T-cell (primary cell): ENCODE measurements around the gene MVB12B. TPM values are rescaled to one million over a fixed set of nuclear protein-coding genes. Genes with fewer than 3 reads are reported as not detected.
A peak's percentile ranks its signal among the peaks of the same experiment; 100 is the strongest.

Source experiments
- ATAC-seq, 4 experiments: fragments of 200-7000 bp in 3 of 4; fragments of 150-1000 bp in 1 of 4; cut with Tn5 transposase; replicated peaks in 1 of 4; 1 replicate in 3 of 4; 2 replicates in 1 of 4; pipeline ENCODE4 v1.10.0; 2021; ENCODE audit warnings: moderate library complexity in 3 of 4, mild to moderate bottlenecking in 2 of 4, moderate number of reproducible peaks in 1 of 4
- CTCF ChIA-PET, 2 donors: fragments of 300-600 bp; sonication (Branson Sonifier 250); formaldehyde crosslinking; loops; one replicate each; lab custom pipeline; 2022; ENCODE audit warnings: antibody characterized with exemption in 2 of 2; lab: Charles Lee
- POLR2A ChIA-PET, 2 donors: fragments of 300-600 bp; sonication (Branson Sonifier 250); formaldehyde crosslinking; loops; one replicate each; lab custom pipeline; 2022; ENCODE audit warnings: antibody characterized with exemption in 2 of 2; lab: Charles Lee
- DNase-seq, 35 experiments: peaks; one replicate each; pipeline versions ENCODE4 v3.0.0 to v3.0.0-alpha.2; 2013 to 2023
- H3K27ac ChIP-seq: one replicate; pipeline ENCODE4 v1.5.1; 2013; ENCODE audit warnings: low read length
- H3K27me3 ChIP-seq, 2 experiments: replicated peaks in 1 of 2; 1 replicate in 1 of 2; 2 replicates in 1 of 2; pipeline versions ENCODE4 v1.6.1 to v1.7.0; 2013; ENCODE audit warnings: low read length in 1 of 2, mixed read lengths in 1 of 2; ENCODE audit not compliant: control insufficient read depth in 2 of 2, insufficient read depth in 2 of 2; ENCODE audit errors: extremely low read depth in 1 of 2
- H3K36me3 ChIP-seq, 2 donors: 1 replicate in 1 of 2; 2 replicates in 1 of 2; pipeline versions ENCODE4 v1.6.1 to v1.7.0; 2013; ENCODE audit warnings: low read length in 1 of 2; ENCODE audit not compliant: control insufficient read depth in 2 of 2, insufficient read depth in 1 of 2; ENCODE audit errors: extremely low read depth in 1 of 2
- H3K4me1 ChIP-seq, 2 experiments: 1 replicate in 1 of 2; 2 replicates in 1 of 2; pipeline versions ENCODE4 v1.6.1 to v1.7.0; 2013; ENCODE audit warnings: low read length in 2 of 2, mixed read lengths in 1 of 2; ENCODE audit not compliant: insufficient read depth in 2 of 2, control insufficient read depth in 1 of 2; ENCODE audit errors: extremely low read depth in 1 of 2
- H3K4me3 ChIP-seq, 2 donors: 1 replicate in 1 of 2; 2 replicates in 1 of 2; pipeline versions ENCODE4 v1.5.1 to v1.7.0; 2013; ENCODE audit warnings: mild to moderate bottlenecking in 2 of 2, low read length in 1 of 2, moderate library complexity in 1 of 2; ENCODE audit not compliant: control insufficient read depth in 1 of 2; ENCODE audit errors: extremely low read depth in 1 of 2
- H3K9me3 ChIP-seq: 2 replicates; pipeline ENCODE4 v1.7.0; 2013
- H3K27ac Mint-ChIP-seq, 2 donors: one replicate each; pipeline ENCODE4 v1.8.0; 2020 to 2021; ENCODE audit warnings: mild to moderate bottlenecking in 2 of 2, mixed read lengths in 2 of 2
- H3K27me3 Mint-ChIP-seq, 2 donors: one replicate each; pipeline ENCODE4 v1.8.0; 2021 to 2022; ENCODE audit warnings: mixed read lengths in 2 of 2
- H3K36me3 Mint-ChIP-seq: one replicate; pipeline ENCODE4 v1.8.0; 2021; ENCODE audit warnings: mixed read lengths
- H3K4me1 Mint-ChIP-seq, 3 donors: one replicate each; pipeline ENCODE4 v1.8.0; 2020 to 2022; ENCODE audit warnings: mixed read lengths in 3 of 3, mild to moderate bottlenecking in 1 of 3
- H3K4me3 Mint-ChIP-seq, 3 donors: one replicate each; pipeline ENCODE4 v1.8.0; 2020 to 2022; ENCODE audit warnings: mild to moderate bottlenecking in 3 of 3, mixed read lengths in 3 of 3, moderate library complexity in 3 of 3
- H3K9me3 Mint-ChIP-seq, 3 donors: one replicate each; pipeline ENCODE4 v1.8.0; 2020 to 2022; ENCODE audit warnings: mixed read lengths in 3 of 3
- WGBS: methylation state at CpG from one replicate; pipeline ENCODE4 v1.1.5; 2013; ENCODE audit warnings: missing lambda C conversion rate; ENCODE audit not compliant: insufficient coverage; 5-methylcytosine and 5-hydroxymethylcytosine counted together
- total RNA-seq, 35 experiments: library from RNA in 6 of 35; stranded (reverse) in 6 of 35; fragments of 120-200 nt in 1 of 35; gene quantifications; one replicate each; pipeline versions ENCODE4 v1.2.1 to v1.2.4 and lab custom pipeline; 2013 to 2026

Gene MVB12B
- total RNA-seq, 5 donors from 2014 or later (not counting 1 experiment from before 2014, with no cell fraction given) = 8.2 to 25.2 (median 10.6) TPM

- DNase-seq = no peak
- WGBS = no CpG with 5 or more reads among the region's 2 CpGs
- H3K4me1 Mint-ChIP-seq = peaks cover 9 to 27% (median 20%) of the 10 kb centered on the region in 3 donors
Observed at GRCh38 chr9:126448136-126448535, 121.5 kb downstream of the MVB12B start.

GRCh38 chr9:126448865-126449577, 122.4 kb downstream of the MVB12B start:
- Histone ChIP-seq H3K27me3 (peaks cover 0 to 3% of the 10 kb centered on the region in 2 experiments), H3K9me3 (no peaks in the 10 kb centered on the region), H3K4me3 (no peak overlapping the region), H3K4me1 (peaks cover 0 to 8% of the 10 kb centered on the region in 2 experiments), H3K27ac (no peak overlapping the region), H3K36me3 (no peaks in the 10 kb centered on the region)
- peaks cover 10 to 22% (median 15%) of the 10 kb centered on the region in 3 donors for H3K4me1 Mint-ChIP-seq
- H3K9me3 Mint-ChIP-seq = no peaks in the 10 kb centered on the region
- WGBS = 96% methylated on average over 8 of the region's 14 CpGs
- no peak overlapping the region for H3K27ac Mint-ChIP-seq
- ChIA-PET CTCF (no interaction called here), POLR2A (no interaction called here)
- ATAC-seq = no peak
- no peak for DNase-seq
- no peaks in the 10 kb centered on the region for H3K27me3 Mint-ChIP-seq
- H3K4me3 Mint-ChIP-seq = no peak overlapping the region
- H3K36me3 Mint-ChIP-seq = peaks cover 14% of the 10 kb centered on the region

More at GRCh38 chr9:126448136-126448535, 121.5 kb downstream of the MVB12B start:
- no peak overlapping the region for H3K4me3 ChIP-seq
- ChIA-PET POLR2A (no interaction called here), CTCF (no interaction called here)
- no peaks in the 10 kb centered on the region for H3K27me3 Mint-ChIP-seq
- peak overlapping the region in 1 of 2 donors; percentile 55 for H3K27ac Mint-ChIP-seq
- H3K27ac ChIP-seq = no peak overlapping the region
- no peak overlapping the region for H3K4me3 Mint-ChIP-seq
- peaks cover 0 to 3% of the 10 kb centered on the region in 2 experiments for H3K27me3 ChIP-seq
- peaks cover 14% of the 10 kb centered on the region for H3K36me3 Mint-ChIP-seq
- no peak for ATAC-seq
- H3K9me3 Mint-ChIP-seq = no peaks in the 10 kb centered on the region
- peaks cover 0 to 8% of the 10 kb centered on the region in 2 experiments for H3K4me1 ChIP-seq
- H3K36me3 ChIP-seq = no peaks in the 10 kb centered on the region
- H3K9me3 ChIP-seq = no peaks in the 10 kb centered on the region

GRCh38 chr9:126449725-126450667, 123.4 kb downstream of the MVB12B start:
- no peak for DNase-seq
- H3K4me3 Mint-ChIP-seq = no peak overlapping the region
- peaks cover 7 to 16% (median 9%) of the 10 kb centered on the region in 3 donors for H3K4me1 Mint-ChIP-seq
- Histone ChIP-seq H3K27ac (no peak overlapping the region), H3K9me3 (no peaks in the 10 kb centered on the region), H3K27me3 (peaks cover 0 to 3% of the 10 kb centered on the region in 2 experiments), H3K4me3 (no peak overlapping the region), H3K36me3 (no peaks in the 10 kb centered on the region), H3K4me1 (peaks cover 0 to 8% of the 10 kb centered on the region in 2 experiments)
- no peaks in the 10 kb centered on the region for H3K27me3 Mint-ChIP-seq
- no peaks in the 10 kb centered on the region for H3K9me3 Mint-ChIP-seq
- POLR2A ChIA-PET = no interaction called here
- peaks cover 14% of the 10 kb centered on the region for H3K36me3 Mint-ChIP-seq
- no peak overlapping the region for H3K27ac Mint-ChIP-seq
- WGBS = 92% methylated on average over 8 of the region's 12 CpGs
- no peak for ATAC-seq
- CTCF ChIA-PET = no interaction called here

GRCh38 chr9:126450668-126451205, 124.1 kb downstream of the MVB12B start:
- ATAC-seq (no peak), DNase-seq (no peak)
- no peak overlapping the region for H3K4me3 ChIP-seq
- ChIA-PET CTCF (interaction anchor here in 1 of 2 donors (0.5 kb wide), 1 partner anchor 105 kb away, joined by 7 read pairs; no protein-coding TSS in a partner anchor), POLR2A (no interaction called here)
- peaks cover 14% of the 10 kb centered on the region for H3K36me3 Mint-ChIP-seq
- no peak overlapping the region for H3K4me3 Mint-ChIP-seq
- no peaks in the 10 kb centered on the region for H3K36me3 ChIP-seq
- peaks cover 0 to 8% of the 10 kb centered on the region in 2 experiments for H3K4me1 ChIP-seq
- WGBS = 100% methylated on average over 5 of the region's 6 CpGs
- H3K9me3 Mint-ChIP-seq = no peaks in the 10 kb centered on the region
- H3K27ac ChIP-seq = no peak overlapping the region
- H3K27ac Mint-ChIP-seq = no peak overlapping the region
- peaks cover 0 to 3% of the 10 kb centered on the region in 2 experiments for H3K27me3 ChIP-seq
- H3K9me3 ChIP-seq = no peaks in the 10 kb centered on the region
- H3K4me1 Mint-ChIP-seq = peaks cover 7 to 16% (median 9%) of the 10 kb centered on the region in 3 donors
- H3K27me3 Mint-ChIP-seq = no peaks in the 10 kb centered on the region

- Mint-ChIP-seq H3K4me3 (no peak overlapping the region), H3K27me3 (no peaks in the 10 kb centered on the region), H3K4me1 (peaks cover 7 to 16% (median 9%) of the 10 kb centered on the region in 3 donors), H3K9me3 (no peaks in the 10 kb centered on the region), H3K27ac (no peak overlapping the region), H3K36me3 (peaks cover 17% of the 10 kb centered on the region)
- Histone ChIP-seq H3K9me3 (no peaks in the 10 kb centered on the region), H3K27ac (no peak overlapping the region), H3K27me3 (peaks cover 0 to 3% of the 10 kb centered on the region in 2 experiments), H3K36me3 (no peaks in the 10 kb centered on the region), H3K4me3 (no peak overlapping the region), H3K4me1 (peaks cover 0 to 8% of the 10 kb centered on the region in 2 experiments)
- DNase-seq = no peak
- ChIA-PET POLR2A (no interaction called here), CTCF (no interaction called here)
- WGBS = 86% methylated on average over 1 of the region's 6 CpGs
- ATAC-seq = no peak
Observed at GRCh38 chr9:126451316-126451885, 124.8 kb downstream of the MVB12B start.

- Histone ChIP-seq H3K9me3 (no peaks in the 10 kb centered on the region), H3K4me3 (no peak overlapping the region), H3K36me3 (no peaks in the 10 kb centered on the region), H3K27ac (no peak overlapping the region), H3K27me3 (peaks cover 0 to 3% of the 10 kb centered on the region in 2 experiments), H3K4me1 (peaks cover 0 to 8% of the 10 kb centered on the region in 2 experiments)
- Mint-ChIP-seq H3K27ac (no peak overlapping the region), H3K4me3 (no peak overlapping the region), H3K27me3 (no peaks in the 10 kb centered on the region), H3K4me1 (peaks cover 7 to 16% (median 9%) of the 10 kb centered on the region in 3 donors), H3K9me3 (no peaks in the 10 kb centered on the region), H3K36me3 (peaks cover 17% of the 10 kb centered on the region)
- over 99% methylated on average over 12 of the region's 12 CpGs for WGBS
- CTCF ChIA-PET = no interaction called here
- ATAC-seq (no peak), DNase-seq (no peak)
- POLR2A ChIA-PET = no interaction called here
Observed at GRCh38 chr9:126452106-126452505, 125.5 kb downstream of the MVB12B start.
